H1 (cell line): ENCODE measurements around the gene RGS5. TPM values are rescaled to one million over a fixed set of nuclear protein-coding genes. Genes with fewer than 3 reads are reported as not detected.

ENCODE experiments used
- CTCF ChIA-PET: fragments of 300-600 bp; sonication (Branson Sonifier 250); formaldehyde crosslinking; loops from one replicate; lab custom pipeline; 2021; ENCODE audit not compliant: partially characterized antibody; lab: Charles Lee
- POLR2A ChIA-PET: fragments of 300-600 bp; sonication (Branson Sonifier 250); formaldehyde crosslinking; loops from one replicate; lab custom pipeline; 2021; ENCODE audit warnings: inconsistent platforms; ENCODE audit not compliant: partially characterized antibody; lab: Charles Lee
- DNase-seq, 2 experiments: peaks; one replicate each; pipeline versions ENCODE4 v3.0.0 to v3.0.0-alpha.2; 2010 to 2022; ENCODE audit warnings: low spot score in 2 of 2, low read depth in 1 of 2, mixed read lengths in 1 of 2
- FAIRE-seq: peaks from 2 replicates; lab custom pipeline; 2011; peaks lifted over from hg19 to GRCh38; lab: Jason Lieb, UNC
- H2AFZ ChIP-seq: 2 replicates; pipeline ENCODE4 v1.8.1; 2012; ENCODE audit warnings: low read length, inconsistent platforms
- H2AK5ac ChIP-seq: 2 replicates; pipeline ENCODE4 v1.6.1; 2013; ENCODE audit warnings: low read depth, low read length
- H2BK120ac ChIP-seq: replicated peaks from 2 replicates; pipeline ENCODE3; 2013; ENCODE audit warnings: low read depth, low read length, inconsistent platforms
- H2BK12ac ChIP-seq: 2 replicates; pipeline ENCODE4 v1.6.1; 2013; ENCODE audit warnings: low read depth, low read length
- H2BK15ac ChIP-seq: 2 replicates; pipeline ENCODE4 v1.6.1; 2013; ENCODE audit warnings: low read length
- H2BK20ac ChIP-seq: 2 replicates; pipeline ENCODE4 v1.6.1; 2013; ENCODE audit warnings: low read length
- H2BK5ac ChIP-seq: 2 replicates; pipeline ENCODE4 v1.6.1; 2013; ENCODE audit warnings: low read depth, low read length
- H3K14ac ChIP-seq: 2 replicates; pipeline ENCODE4 v1.6.1; 2013; ENCODE audit warnings: inconsistent platforms; ENCODE audit not compliant: insufficient read length
- H3K18ac ChIP-seq: 2 replicates; pipeline ENCODE4 v1.6.1; 2013; ENCODE audit warnings: low read length; ENCODE audit errors: extremely low read depth
- H3K23ac ChIP-seq: 2 replicates; pipeline ENCODE4 v1.6.1; 2013; ENCODE audit warnings: inconsistent platforms; ENCODE audit not compliant: insufficient read length
- H3K23me2 ChIP-seq: 2 replicates; pipeline ENCODE4 v1.6.1; 2013; ENCODE audit warnings: low read depth, low read length
- H3K27ac ChIP-seq: 2 replicates; pipeline ENCODE4 v1.6.1; 2011; ENCODE audit warnings: low read depth, low read length, inconsistent platforms
- H3K27me3 ChIP-seq, 4 experiments: replicated peaks in 1 of 4; 1 replicate in 1 of 4; 2 replicates in 3 of 4; pipeline versions ENCODE4 v1.6.1 to v1.8.1; 2011 to 2013; ENCODE audit warnings: low read length in 3 of 4, mild to moderate bottlenecking in 3 of 4, inconsistent platforms in 2 of 4, mixed read lengths in 2 of 4, moderate library complexity in 1 of 4; ENCODE audit not compliant: control insufficient read depth in 3 of 4, insufficient read depth in 3 of 4; ENCODE audit errors: extremely low read depth in 1 of 4
- H3K36me3 ChIP-seq, 4 experiments: 2 replicates each; pipeline versions ENCODE4 v1.6.1 to v1.8.1; 2011 to 2013; ENCODE audit warnings: mild to moderate bottlenecking in 4 of 4, low read length in 3 of 4, moderate library complexity in 2 of 4, control low read depth in 1 of 4, inconsistent platforms in 1 of 4; ENCODE audit not compliant: insufficient read depth in 4 of 4, control insufficient read depth in 2 of 4
- H3K4ac ChIP-seq: replicated peaks from 2 replicates; pipeline ENCODE3; 2013; ENCODE audit warnings: low read length, low read depth, mixed read lengths, inconsistent platforms; ENCODE audit not compliant: insufficient read length
- H3K4me1 ChIP-seq, 4 experiments: replicated peaks in 1 of 4; 1 replicate in 1 of 4; 2 replicates in 3 of 4; pipeline versions ENCODE4 v1.6.1 to v1.8.1; 2011 to 2013; ENCODE audit warnings: low read length in 3 of 4, inconsistent platforms in 2 of 4, mixed read lengths in 1 of 4; ENCODE audit not compliant: insufficient read depth in 4 of 4, control insufficient read depth in 3 of 4
- H3K4me2 ChIP-seq, 2 experiments: 2 replicates each; pipeline versions ENCODE4 v1.6.1 to v1.8.1; 2011 to 2013; ENCODE audit warnings: low read depth in 2 of 2, low read length in 2 of 2, control low read depth in 1 of 2, inconsistent platforms in 1 of 2, mild to moderate bottlenecking in 1 of 2; ENCODE audit not compliant: insufficient read depth in 1 of 2
- H3K4me3 ChIP-seq, 4 experiments: fragments of 200-600, 300-600 bp in 1 of 4; sonication (generic), shearing (Covaris generic), sonication (Bioruptor Twin) in 1 of 4; 2 replicates each; pipeline versions ENCODE4 v1.5.1 to v1.8.1; 2011 to 2016; ENCODE audit warnings: low read length in 4 of 4, low read depth in 3 of 4, control low read depth in 2 of 4, inconsistent platforms in 2 of 4, mild to moderate bottlenecking in 2 of 4, mixed read lengths in 1 of 4, moderate library complexity in 1 of 4; ENCODE audit not compliant: insufficient read depth in 2 of 4; ENCODE audit errors: extremely low read depth in 1 of 4
- H3K56ac ChIP-seq: replicated peaks from 2 replicates; pipeline ENCODE3; 2013; ENCODE audit warnings: low read depth, mild to moderate bottlenecking, mixed read lengths, low read length, inconsistent platforms; ENCODE audit not compliant: insufficient read length
- H3K79me1 ChIP-seq: 2 replicates; pipeline ENCODE4 v1.6.1; 2013; ENCODE audit warnings: low read depth, low read length, control low read depth
- H3K79me2 ChIP-seq, 2 experiments: 2 replicates each; pipeline versions ENCODE4 v1.6.1 to v1.8.1; 2012 to 2013; ENCODE audit warnings: low read length in 2 of 2, mild to moderate bottlenecking in 2 of 2, inconsistent platforms in 1 of 2; ENCODE audit not compliant: insufficient read depth in 2 of 2, control insufficient read depth in 1 of 2
- H3K9ac ChIP-seq, 4 experiments: replicated peaks in 1 of 4; 1 replicate in 1 of 4; 2 replicates in 3 of 4; pipeline versions ENCODE4 v1.6.1 to v1.8.1; 2011 to 2013; ENCODE audit warnings: low read depth in 3 of 4, low read length in 3 of 4, control low read depth in 2 of 4, mild to moderate bottlenecking in 2 of 4, moderate library complexity in 2 of 4, inconsistent platforms in 1 of 4; ENCODE audit errors: extremely low read depth in 1 of 4
- H3K9me3 ChIP-seq, 2 experiments: 2 replicates each; pipeline versions ENCODE4 v1.6.1 to v1.8.1; 2012 to 2013; ENCODE audit warnings: mild to moderate bottlenecking in 2 of 2, moderate library complexity in 2 of 2, control low read depth in 1 of 2, inconsistent platforms in 1 of 2, low read depth in 1 of 2, low read length in 1 of 2, mixed read lengths in 1 of 2; ENCODE audit not compliant: insufficient read depth in 2 of 2
- H4K20me1 ChIP-seq, 2 experiments: replicated peaks in 1 of 2; 2 replicates each; pipeline versions ENCODE3 to v1.8.1; 2011 to 2013; ENCODE audit warnings: inconsistent platforms in 2 of 2, low read length in 2 of 2, mild to moderate bottlenecking in 1 of 2; ENCODE audit not compliant: insufficient read depth in 2 of 2, control insufficient read depth in 1 of 2
- H4K5ac ChIP-seq: 2 replicates; pipeline ENCODE4 v1.6.1; 2013; ENCODE audit warnings: low read length, low read depth, mixed read lengths, inconsistent platforms; ENCODE audit not compliant: insufficient read length
- H4K8ac ChIP-seq: 2 replicates; pipeline ENCODE4 v1.8.0; 2013; ENCODE audit warnings: mild to moderate bottlenecking, moderate library complexity, low read length, inconsistent platforms; ENCODE audit not compliant: insufficient read depth; ENCODE audit errors: extremely low read depth
- H4K91ac ChIP-seq: replicated peaks from 2 replicates; pipeline ENCODE3; 2013; ENCODE audit warnings: low read length, mixed read lengths, inconsistent platforms; ENCODE audit not compliant: insufficient read length
- ASH2L ChIP-seq: fragments of 200-600, 300-600 bp; sonication (generic); IDR thresholded peaks from one replicate; pipeline ENCODE4 v1.7.1; 2017; ENCODE audit warnings: low read length
- PHF8 ChIP-seq: fragments of 200-600 bp; sonication (generic); conservative IDR thresholded peaks from 2 replicates; pipeline ENCODE4 v1.7.1; 2012; ENCODE audit warnings: low read depth, mild to moderate bottlenecking, inconsistent platforms, low read length, moderate library complexity
- POLR2A ChIP-seq, 2 experiments: IDR thresholded peaks; 1 replicate in 1 of 2; 2 replicates in 1 of 2; pipeline ENCODE4 v1.6.1; 2011; ENCODE audit warnings: low read depth in 2 of 2, low read length in 2 of 2, mild to moderate bottlenecking in 2 of 2; ENCODE audit errors: control extremely low read depth in 1 of 2
- RAD21 ChIP-seq, 2 experiments: IDR thresholded peaks in 1 of 2; conservative IDR thresholded peaks in 1 of 2; 2 replicates each; pipeline ENCODE4 v1.6.1; 2011; ENCODE audit warnings: low read depth in 2 of 2, low read length in 2 of 2, improper control_type of control experiment in 1 of 2, inconsistent platforms in 1 of 2, mild to moderate bottlenecking in 1 of 2, moderate library complexity in 1 of 2
- RFX5 ChIP-seq: IDR thresholded peaks from 2 replicates; pipeline ENCODE4 v1.6.1; 2011; ENCODE audit warnings: low read depth, low read length, improper control_type of control experiment, borderline replicate concordance
- RNF2 ChIP-seq: fragments of 200-900, 300-1000 bp; sonication (generic); IDR thresholded peaks from 2 replicates; pipeline ENCODE4 v1.7.1; 2016; ENCODE audit warnings: borderline replicate concordance, low read depth, mild to moderate bottlenecking, antibody characterized with exemption, low read length; ENCODE audit not compliant: poor library complexity, severe bottlenecking; ENCODE audit errors: missing control alignments
- YY1 ChIP-seq: IDR thresholded peaks from 2 replicates; pipeline ENCODE4 v1.6.1; 2011; ENCODE audit warnings: low read depth, mild to moderate bottlenecking, low read length
- WGBS, 2 experiments: shearing (Covaris generic) in 1 of 2; methylation state at CpG; one replicate each; pipeline versions ENCODE4 v1.1.6 to v1.1.7; 2013 to 2015; ENCODE audit warnings: low lambda C conversion rate in 2 of 2, mixed read lengths in 2 of 2, inconsistent platforms in 1 of 2, low coverage in 1 of 2, missing lambda C conversion rate in 1 of 2; ENCODE audit not compliant: insufficient replicate concordance in 2 of 2, insufficient coverage in 1 of 2, insufficient read length in 1 of 2; ENCODE audit errors: extremely low coverage in 1 of 2, missing lambda C conversion rate in 1 of 2; 5-methylcytosine and 5-hydroxymethylcytosine counted together
- polyA plus RNA-seq, 7 experiments: library from polyadenylated mRNA; depleted of rRNA in 3 of 7; stranded (reverse) in 5 of 7; unstranded in 2 of 7; fragments of >200 nt in 5 of 7; fragments of 200-250 nt in 2 of 7; gene quantifications; 1 replicate in 5 of 7; 2 replicates in 1 of 7; 4 replicates in 1 of 7; pipeline versions ENCODE4 v1.2.1 to v1.2.3, GENCODE V29; 2011 to 2013; ENCODE audit warnings: missing spikeins in 2 of 7, mixed read lengths in 2 of 7
- total RNA-seq: library from RNA; stranded (reverse); fragmentation: NEBNext Ultra II Directional; extraction: Animal tissue kit (Norgen Biotek cat#: 25700); gene quantifications from 2 replicates; pipeline ENCODE4 v1.2.1, GENCODE V29; 2021
- TF ChIP-seq, protein P1 (sequence below): IDR thresholded peaks from 2 replicates; pipeline ENCODE4 v1.6.1; 2012; ENCODE audit warnings: low read length, inconsistent platforms

RGS5 gene
- total and polyA plus RNA-seq, 2 of the 8 experiments (the other 6 are each of a cell fraction or from before 2014, with no cell fraction given), result 75.5 to 103 TPM

DNA sequence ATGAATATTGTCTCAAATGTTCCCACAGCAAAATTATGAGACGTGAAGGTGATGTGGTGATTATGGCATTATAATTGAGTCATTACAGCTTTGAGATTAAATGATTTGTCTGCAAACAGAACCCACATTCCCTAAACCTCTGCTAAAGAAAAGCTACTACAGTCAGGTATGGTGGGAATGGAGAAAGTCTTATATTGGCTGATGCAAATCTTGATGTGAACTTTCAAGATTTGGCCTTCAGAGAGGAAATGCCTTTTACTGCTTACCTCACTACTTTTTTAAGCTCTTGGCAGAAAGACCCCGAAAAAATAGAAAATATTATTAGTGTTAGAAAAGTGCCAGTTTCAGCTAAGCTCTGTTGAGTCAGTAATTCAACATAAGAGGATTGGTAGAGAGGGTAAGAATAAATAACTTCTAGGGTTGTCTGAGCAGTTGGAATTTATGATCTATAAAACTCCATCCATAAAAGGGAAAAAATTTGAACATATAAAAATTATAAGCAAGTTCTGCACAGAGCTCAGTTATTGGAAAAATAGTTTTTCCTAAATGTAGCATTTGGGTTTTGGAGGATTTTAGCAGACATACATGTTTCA lies 47.8 kb upstream of the RGS5 start:
- H2BK12ac ChIP-seq, result no peak overlapping the region
- H3K27ac ChIP-seq, result no peak overlapping the region
- no peak overlapping the region for H2AK5ac ChIP-seq
- H3K36me3 ChIP-seq, result no peaks in the 10 kb centered on the region
- H4K8ac ChIP-seq, result no peak overlapping the region
- H4K91ac ChIP-seq, result no peak overlapping the region
- H2BK20ac ChIP-seq, result no peak overlapping the region
- no peak overlapping the region for H3K4ac ChIP-seq
- FAIRE-seq (no peak), DNase-seq (no peak)
- no peak overlapping the region for H2AFZ ChIP-seq
- H2BK5ac ChIP-seq, result no peak overlapping the region
- H4K20me1 ChIP-seq, result no peaks in the 10 kb centered on the region
- ChIA-PET POLR2A (no interaction called here), CTCF (interaction anchor here (1.0 to 2.1 kb wide), 4 partner anchors 24 to 374 kb away, joined by 3 to 5 read pairs (median 3); no protein-coding TSS in a partner anchor)
- H3K18ac ChIP-seq, result no peak overlapping the region
- no peaks in the 10 kb centered on the region for H3K23me2 ChIP-seq
- H4K5ac ChIP-seq, result no peak overlapping the region
- H2BK120ac ChIP-seq, result no peak overlapping the region
- WGBS, 2 experiments, result 83% methylated on average over 2 of the region's 2 CpGs; no CpG with 5 or more reads in 1 of the 2 experiments
- H3K4me2 ChIP-seq, result no peak overlapping the region
- no peak overlapping the region for H3K9ac ChIP-seq
- no peaks in the 10 kb centered on the region for H3K79me1 ChIP-seq
- no peaks in the 10 kb centered on the region for H3K79me2 ChIP-seq
- no peak overlapping the region for H3K4me3 ChIP-seq
- H3K56ac ChIP-seq, result no peak overlapping the region
- H2BK15ac ChIP-seq, result no peak overlapping the region
- H3K23ac ChIP-seq, result no peak overlapping the region
- H3K9me3 ChIP-seq, result no peaks in the 10 kb centered on the region
- H3K27me3 ChIP-seq, result no peaks in the 10 kb centered on the region
- no peak overlapping the region for H3K14ac ChIP-seq
- no peaks in the 10 kb centered on the region for H3K4me1 ChIP-seq
- TF ChIP-seq RNF2 (no peak), YY1 (no peak), RFX5 (no peak), POLR2A (IDR thresholded peaks at IDR 0.05; ENCODE audit: control extremely low read depth in 1 of 2, low read depth in 2 of 2, low read length in 2 of 2) (no peak), PHF8 (no peak), RAD21 (IDR thresholded peaks at IDR 0.05 in 1 of 2, conservative IDR thresholded peaks at IDR 0.05 in 1 of 2; ENCODE audit: low read depth in 2 of 2, low read length in 2 of 2) (no peak), ASH2L (no peak)
- TF ChIP-seq, protein P1, sequence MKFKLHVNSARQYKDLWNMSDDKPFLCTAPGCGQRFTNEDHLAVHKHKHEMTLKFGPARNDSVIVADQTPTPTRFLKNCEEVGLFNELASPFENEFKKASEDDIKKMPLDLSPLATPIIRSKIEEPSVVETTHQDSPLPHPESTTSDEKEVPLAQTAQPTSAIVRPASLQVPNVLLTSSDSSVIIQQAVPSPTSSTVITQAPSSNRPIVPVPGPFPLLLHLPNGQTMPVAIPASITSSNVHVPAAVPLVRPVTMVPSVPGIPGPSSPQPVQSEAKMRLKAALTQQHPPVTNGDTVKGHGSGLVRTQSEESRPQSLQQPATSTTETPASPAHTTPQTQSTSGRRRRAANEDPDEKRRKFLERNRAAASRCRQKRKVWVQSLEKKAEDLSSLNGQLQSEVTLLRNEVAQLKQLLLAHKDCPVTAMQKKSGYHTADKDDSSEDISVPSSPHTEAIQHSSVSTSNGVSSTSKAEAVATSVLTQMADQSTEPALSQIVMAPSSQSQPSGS, result no peak
